LNCaP clone FGC (cell line): ENCODE results near the gene SLC35F1.

Source experiments
- DNase-seq: peaks from one replicate; pipeline ENCODE4 v3.0.0-alpha.2; 2011; ENCODE audit warnings: low read depth
- H3K4me3 ChIP-seq: 2 replicates; pipeline ENCODE4 v1.5.1; 2011; ENCODE audit warnings: mild to moderate bottlenecking, low read depth, low read length, control low read depth
- CTCF ChIP-seq: IDR thresholded peaks from 2 replicates; pipeline ENCODE4 v1.5.1; 2012; ENCODE audit warnings: mild to moderate bottlenecking; ENCODE audit not compliant: control insufficient read depth, insufficient read depth; ENCODE audit errors: extremely low read depth

SLC35F1 gene

GRCh38 chr6:118298476-118299427 is 391.7 kb downstream of the SLC35F1 start:
- TF ChIP-seq CTCF, result no peak
- DNase-seq, result no peak
- H3K4me3 ChIP-seq, result no peak overlapping the region

DNA sequence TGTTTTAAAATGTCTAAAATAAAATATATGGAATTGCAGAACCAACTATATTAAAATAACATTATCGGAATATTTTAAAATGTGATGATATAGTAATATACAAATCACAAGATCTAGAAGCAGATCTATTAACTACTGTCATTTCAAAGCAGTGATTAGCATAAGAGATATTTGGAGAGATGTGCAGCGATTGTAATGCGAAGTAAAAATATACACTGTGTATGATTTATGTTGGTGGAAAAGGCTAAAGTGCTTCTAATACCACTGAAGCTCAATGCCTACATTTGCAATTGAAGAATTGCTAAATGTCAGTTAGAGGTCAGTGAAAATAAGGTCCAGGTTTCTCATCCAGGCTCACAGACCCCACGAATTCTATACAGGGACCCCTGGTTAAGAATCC is 392.4 kb downstream of the SLC35F1 start:
- DNase-seq, result no peak
- no peak overlapping the region for H3K4me3 ChIP-seq
- TF ChIP-seq CTCF, result no peak

GRCh38 chr6:118304321-118304720 is 397.3 kb downstream of the SLC35F1 start:
- DNase-seq, result no peak
- TF ChIP-seq CTCF, result no peak
- H3K4me3 ChIP-seq, result no peak overlapping the region

- DNase-seq, result no peak
- no peak overlapping the region for H3K4me3 ChIP-seq
- no peak for TF ChIP-seq CTCF
These were observed 398.0 kb downstream of the SLC35F1 start for GRCh38 chr6:118305081-118305480.

DNA sequence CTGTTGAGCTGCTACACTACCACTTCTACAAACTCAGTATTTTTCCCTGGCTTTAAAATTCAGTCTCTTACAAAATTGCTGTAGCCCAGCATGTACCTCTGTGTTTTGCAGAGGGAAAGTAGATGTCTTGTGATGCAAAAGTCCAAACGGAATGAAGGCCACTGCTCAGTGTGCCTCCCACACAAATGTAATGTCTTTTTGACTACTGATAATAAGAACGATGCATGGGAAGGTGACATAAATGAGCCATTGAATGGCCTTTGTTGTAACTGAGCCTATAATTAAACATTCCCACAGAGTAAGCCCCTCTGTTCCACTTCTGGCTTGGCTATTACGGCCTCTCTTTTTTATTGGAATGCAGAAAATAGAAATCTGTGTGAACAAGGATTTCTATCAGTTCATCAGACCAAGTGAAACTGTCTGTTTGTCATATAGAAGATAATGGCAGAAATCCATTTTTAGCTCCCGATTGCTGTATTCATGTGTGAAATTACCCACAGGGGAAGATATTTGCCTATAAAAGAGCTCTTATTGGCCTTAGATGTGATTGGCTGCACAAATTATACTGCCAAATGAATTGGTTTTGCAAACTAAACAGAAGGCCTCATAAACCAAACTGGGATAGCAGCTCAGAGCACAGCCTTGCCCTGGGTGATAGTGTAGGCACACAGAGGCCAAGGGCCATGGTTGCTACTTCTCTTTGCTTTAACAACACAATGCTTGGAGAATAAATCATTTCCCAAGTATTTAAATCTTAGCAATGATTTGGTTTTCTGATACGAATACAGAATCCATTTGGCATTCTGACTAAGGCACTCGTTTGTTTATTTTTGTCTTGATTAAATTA is 399.6 kb downstream of the SLC35F1 start:
- no peak for TF ChIP-seq CTCF
- peak; percentile 89 for DNase-seq
- no peak overlapping the region for H3K4me3 ChIP-seq

- H3K4me3 ChIP-seq, result no peak overlapping the region
- TF ChIP-seq CTCF, result no peak
- DNase-seq, result peak; percentile 36
These were observed 400.5 kb downstream of the SLC35F1 start for GRCh38 chr6:118307581-118307980.
